A549 (cell line): Measurements from ENCODE around the gene ANXA5. TPM values are rescaled to one million over a fixed set of nuclear protein-coding genes. Genes with fewer than 3 reads are reported as not detected.
A peak's percentile ranks its signal among the peaks of the same experiment; 100 is the strongest.

ENCODE experiments used
- ATAC-seq, 2 experiments: fragments of 200-7000 bp in 1 of 2; fragments of >200 bp in 1 of 2; cut with Nextera tagmentation in 1 of 2; cut with Tn5 transposase in 1 of 2; 3 replicates each; pipeline versions ENCODE4 v1.8.0 to v1.9.1; 2018 to 2020; ENCODE audit warnings: mild to moderate bottlenecking in 1 of 2, moderate library complexity in 1 of 2
- CTCF ChIA-PET: fragments of 300-600 bp; sonication (Branson Sonifier 250); formaldehyde crosslinking; extraction: SDS; loops from one replicate; lab custom pipeline; 2021; ENCODE audit warnings: antibody characterized with exemption, inconsistent platforms; lab: Yijun Ruan, JAX
- POLR2A ChIA-PET: fragments of 350-600 bp; formaldehyde crosslinking; extraction: SDS; loops from one replicate; lab custom pipeline; 2021; ENCODE audit warnings: antibody characterized with exemption, inconsistent platforms; lab: Yijun Ruan, JAX
- DNase-seq, 2 experiments: peaks; one replicate each; pipeline versions ENCODE4 v3.0.0 to v3.0.0-alpha.2; 2011 to 2016; ENCODE audit warnings: low read depth in 1 of 2, low spot score in 1 of 2
- FAIRE-seq: peaks from 2 replicates; lab custom pipeline; 2011; peaks lifted over from hg19 to GRCh38; lab: Jason Lieb, UNC
- H3K27ac ChIP-seq, 2 experiments: fragments of >200 bp; sonication (Bioruptor Twin); formaldehyde crosslinking; 3 replicates each; pipeline ENCODE4 v1.5.1; 2016 to 2017
- H3K4me1 ChIP-seq: fragments of >200 bp; sonication (Bioruptor Twin); formaldehyde crosslinking; 3 replicates; pipeline ENCODE4 v1.6.1; 2016
- H3K4me2 ChIP-seq: fragments of >200 bp; sonication (Bioruptor Twin); formaldehyde crosslinking; 3 replicates; pipeline ENCODE4 v1.6.1; 2016
- H3K4me3 ChIP-seq: fragments of >200 bp; sonication (Bioruptor Twin); formaldehyde crosslinking; 3 replicates; pipeline ENCODE4 v1.5.1; 2016
- H3K9me3 ChIP-seq: fragments of >200 bp; sonication (Bioruptor Twin); formaldehyde crosslinking; 3 replicates; pipeline ENCODE4 v1.6.1; 2016
- BCL3 ChIP-seq: fragments of >200 bp; sonication (Bioruptor Twin); formaldehyde crosslinking; IDR thresholded peaks from 3 replicates; pipeline ENCODE4 v1.6.1; 2016
- BHLHE40 ChIP-seq: IDR thresholded peaks from 2 replicates; pipeline ENCODE4 v1.6.1; 2012; ENCODE audit warnings: low read depth, low read length, inconsistent platforms
- CHD4 ChIP-seq: fragments of 200-600 bp; sonication (generic); IDR thresholded peaks from 2 replicates; pipeline ENCODE4 v1.6.1; 2016; ENCODE audit warnings: antibody characterized with exemption, mild to moderate bottlenecking, borderline replicate concordance
- E2F6 ChIP-seq: IDR thresholded peaks from 2 replicates; pipeline ENCODE4 v1.6.1; 2012; ENCODE audit warnings: low read depth, borderline replicate concordance
- EHF ChIP-seq: fragments of 250-450 bp; sonication (Bioruptor Pico); IDR thresholded peaks from 2 replicates; pipeline ENCODE4 v1.5.0; 2020; ENCODE audit warnings: mild to moderate bottlenecking
- EHMT2 ChIP-seq: fragments of 200-600 bp; sonication (generic); IDR thresholded peaks from 2 replicates; pipeline ENCODE4 v1.6.1; 2016; ENCODE audit warnings: antibody characterized with exemption, low read depth, mild to moderate bottlenecking, moderate library complexity
- ELK1 ChIP-seq: fragments of 150-350 bp; IDR thresholded peaks from 2 replicates; pipeline ENCODE4 v1.6.1; 2014; ENCODE audit warnings: low read depth, mild to moderate bottlenecking, low read length
- EP300 ChIP-seq, 2 experiments: fragments of >200 bp; sonication (Bioruptor Twin); formaldehyde crosslinking; IDR thresholded peaks; 2 replicates in 1 of 2; 3 replicates in 1 of 2; pipeline ENCODE4 v1.6.1; 2016 to 2017
- FOSL2 ChIP-seq, 2 experiments: fragments of 450-650 bp in 1 of 2; fragments of >200 bp in 1 of 2; sonication (Bioruptor Twin) in 1 of 2; formaldehyde crosslinking; IDR thresholded peaks; 2 replicates each; pipeline versions ENCODE4 v1.5.0 to v1.6.1; 2016 to 2020; ENCODE audit warnings: mild to moderate bottlenecking in 1 of 2, moderate library complexity in 1 of 2
- HES2 ChIP-seq: fragments of >200 bp; sonication (Bioruptor Twin); formaldehyde crosslinking; IDR thresholded peaks from 2 replicates; pipeline ENCODE4 v1.6.1; 2016
- HMGXB4 ChIP-seq: fragments of 250-450 bp; sonication (Bioruptor Pico); IDR thresholded peaks from 2 replicates; pipeline ENCODE4 v1.5.0; 2021; ENCODE audit warnings: mild to moderate bottlenecking, moderate library complexity, borderline replicate concordance
- HOXB13 ChIP-seq: fragments of 250-450 bp; sonication (Bioruptor Pico); IDR thresholded peaks from 2 replicates; pipeline ENCODE4 v1.5.0; 2020; ENCODE audit warnings: low read depth, mild to moderate bottlenecking, moderate library complexity
- HOXB5 ChIP-seq: fragments of 250-450 bp; sonication (Bioruptor Pico); IDR thresholded peaks from 2 replicates; pipeline ENCODE4 v1.5.0; 2020; ENCODE audit warnings: mild to moderate bottlenecking, moderate library complexity
- KDM5A ChIP-seq: fragments of 200-600 bp; sonication (generic); IDR thresholded peaks from 2 replicates; pipeline ENCODE4 v1.6.1; 2016; ENCODE audit warnings: antibody characterized with exemption, mild to moderate bottlenecking
- MAZ ChIP-seq: fragments of 150-350 bp; IDR thresholded peaks from 2 replicates; pipeline ENCODE4 v1.6.1; 2014; ENCODE audit warnings: antibody characterized with exemption, low read depth, low read length, borderline replicate concordance
- PHF8 ChIP-seq: fragments of 200-600 bp; sonication (generic); IDR thresholded peaks from 2 replicates; pipeline ENCODE4 v1.6.1; 2016; ENCODE audit warnings: low read depth, mild to moderate bottlenecking, antibody characterized with exemption, moderate library complexity, borderline replicate concordance
- RAD21 ChIP-seq, 2 experiments: fragments of >200 bp in 1 of 2; sonication (Bioruptor Twin) in 1 of 2; formaldehyde crosslinking in 1 of 2; IDR thresholded peaks in 1 of 2; conservative IDR thresholded peaks in 1 of 2; 2 replicates in 1 of 2; 3 replicates in 1 of 2; pipeline ENCODE4 v1.6.1; 2012 to 2018; ENCODE audit warnings: inconsistent platforms in 1 of 2
- RCOR1 ChIP-seq: fragments of 150-350 bp; IDR thresholded peaks from 2 replicates; pipeline ENCODE4 v1.6.1; 2014; ENCODE audit warnings: antibody characterized with exemption, low read length, low read depth
- REST ChIP-seq: fragments of 200-600 bp; sonication (generic); IDR thresholded peaks from 2 replicates; pipeline ENCODE4 v1.6.1; 2016; ENCODE audit warnings: antibody characterized with exemption, mild to moderate bottlenecking, moderate library complexity
- SREBF2 ChIP-seq: fragments of 450-650 bp; IDR thresholded peaks from 2 replicates; pipeline ENCODE4 v1.6.1; 2014; ENCODE audit warnings: mild to moderate bottlenecking, moderate library complexity
- TP53 ChIP-seq: fragments of 250-450 bp; sonication (Bioruptor Pico); IDR thresholded peaks from 2 replicates; pipeline ENCODE4 v1.5.0; 2021; ENCODE audit warnings: mild to moderate bottlenecking, moderate library complexity
- ZFP36 ChIP-seq: fragments of 450-650 bp; IDR thresholded peaks from 2 replicates; pipeline ENCODE4 v1.6.1; 2014; ENCODE audit warnings: borderline replicate concordance; ENCODE audit not compliant: partially characterized antibody
- ZSCAN20 ChIP-seq: fragments of 250-450 bp; sonication (Bioruptor Pico); IDR thresholded peaks from 2 replicates; pipeline ENCODE4 v1.8.0; 2022; ENCODE audit warnings: mild to moderate bottlenecking, moderate library complexity
- WGBS: methylation state at CpG from one replicate; pipeline ENCODE4 v1.1.6; 2017; ENCODE audit errors: missing lambda C conversion rate; 5-methylcytosine and 5-hydroxymethylcytosine counted together
- polyA plus RNA-seq, 4 experiments: library from polyadenylated mRNA; depleted of rRNA in 3 of 4; stranded (reverse); fragments of >200 nt; fragmentation: RNase III in 1 of 4; extraction: RNeasy Plus Mini Kit Qiagen cat#74134 plus additional on column Dnase treatment in 1 of 4; gene quantifications; 2 replicates in 3 of 4; 3 replicates in 1 of 4; pipeline ENCODE4 v1.2.3, GENCODE V29; 2011 to 2017

ANXA5 gene
- polyA plus RNA-seq, 2 of the 4 experiments (the other 2 are of a cell fraction), result 356 to 441 TPM

GRCh38 chr4:121709766-121710405 lies 13.1 kb upstream of the ANXA5 start:
- no peak for FAIRE-seq
- ChIA-PET POLR2A (interaction anchor here (0.7 kb wide), 1 partner anchor 13 kb away, joined by 3 read pairs; no protein-coding TSS in a partner anchor), CTCF (interaction anchor here (0.6 to 1.3 kb wide), 2 partner anchors 14 to 450 kb away, joined by 3 read pairs; partner anchors contain the start of gene ANXA5)
- Histone ChIP-seq H3K27ac (peak overlapping the region; percentile 23 to 63; a peak in 1 of 6 replicates), H3K4me3 (no peak overlapping the region), H3K4me1 (peaks cover 25% of the 10 kb centered on the region), H3K4me2 (peak overlapping the region; percentile 74; the same call in 2 of the 3 replicates)
- no peak for DNase-seq
- ATAC-seq, result no peak
- TF ChIP-seq ZSCAN20 (CRISPR knock-in tag) (no peak), PHF8 (no peak), REST (no peak), HES2 (no peak), HMGXB4 (CRISPR knock-in tag) (no peak), TP53 (CRISPR knock-in tag) (no peak), EP300 (IDR thresholded peaks at IDR 0.05) (no peak), RCOR1 (no peak), HOXB13 (no peak), HOXB5 (no peak), KDM5A (no peak), EHF (CRISPR knock-in tag) (no peak), MAZ (no peak)
- TF ChIP-seq, all 56 proteins: peak for 0
- WGBS, result 97% methylated on average over 3 of the region's 3 CpGs
- no peaks in the 10 kb centered on the region for H3K9me3 ChIP-seq

- no peak for DNase-seq
- CTCF ChIA-PET, result interaction anchor here (1.3 to 2.2 kb wide), 2 partner anchors 10 to 18 kb away, joined by 7 to 14 read pairs; partner anchors contain the start of gene ANXA5
- FAIRE-seq, result no peak
- TF ChIP-seq RAD21 (conservative IDR thresholded peaks at IDR 0.05 in 1 of 2, IDR thresholded peaks at IDR 0.05 in 1 of 2) (no peak), BHLHE40 (no peak), E2F6 (no peak), ZFP36 (no peak), BCL3 (no peak), FOSL2 (IDR thresholded peaks at IDR 0.05) (no peak), FOSL2 (CRISPR knock-in tag; IDR thresholded peaks at IDR 0.05) (no peak), EHMT2 (no peak), ELK1 (no peak), CHD4 (no peak), SREBF2 (no peak)
- no peak for ATAC-seq
- Histone ChIP-seq H3K4me3 (no peak overlapping the region), H3K9me3 (no peaks in the 10 kb centered on the region), H3K4me2 (no peak overlapping the region), H3K27ac (no peak overlapping the region), H3K4me1 (peaks cover 20% of the 10 kb centered on the region)
- POLR2A ChIA-PET, result interaction anchor here (0.8 kb wide), 1 partner anchor 11 kb away, joined by 3 read pairs; no protein-coding TSS in a partner anchor
Observed at GRCh38 chr4:121707344-121707743, 10.6 kb upstream of the ANXA5 start.
